K562 (cell line): Measurements from ENCODE around the gene DGCR2. TPM values are rescaled to one million over a fixed set of nuclear protein-coding genes. Genes with fewer than 3 reads are reported as not detected.

Source experiments
- ATAC-seq: fragments of 200-7000 bp; cut with Tn5 transposase; 3 replicates; pipeline ENCODE4 v1.9.1; 2020; ENCODE audit warnings: moderate library complexity
- BruUV-seq: library from RNA; stranded (reverse); fragments of 400-500 nt; replicated peaks from 2 replicates; lab custom pipeline; 2021; lab: Mats Ljungman, UMichigan
- CTCF ChIA-PET: fragments of 300-600 bp; formaldehyde crosslinking; extraction: SDS; loops from one replicate; lab custom pipeline; 2021; ENCODE audit warnings: low intra/inter-chr PET ratio; lab: Yijun Ruan, JAX
- POLR2A ChIA-PET: fragments of 300-600, 350-650 bp; sonication (Branson Sonifier 250); formaldehyde crosslinking; extraction: SDS; loops from one replicate; lab custom pipeline; 2021; ENCODE audit warnings: antibody characterized with exemption, inconsistent platforms; lab: Yijun Ruan, JAX
- DNase-seq, 4 experiments: peaks; one replicate each; pipeline versions ENCODE4 v3.0.0 to v3.0.0-alpha.2; 2011 to 2018; ENCODE audit warnings: low spot score in 3 of 4, mixed read lengths in 3 of 4; ENCODE audit errors: extremely low read depth in 1 of 4
- FAIRE-seq: peaks from 2 replicates; lab custom pipeline; 2011; peaks lifted over from hg19 to GRCh38; lab: Jason Lieb, UNC
- H2AFZ ChIP-seq: 2 replicates; pipeline ENCODE4 v1.6.0; 2011; ENCODE audit warnings: low read depth, low read length, control low read depth, inconsistent platforms
- H3K27ac ChIP-seq: fragments of 200-600 bp; 3 replicates; pipeline ENCODE4 v1.8.0; 2011; ENCODE audit warnings: low read depth, mild to moderate bottlenecking, control low read depth, inconsistent platforms, low read length, moderate library complexity, mixed read lengths; ENCODE audit errors: extremely low read depth
- H3K27me3 ChIP-seq, 2 experiments: fragments of 300-600 bp in 1 of 2; 2 replicates in 1 of 2; 3 replicates in 1 of 2; pipeline versions ENCODE4 v1.6.0 to v1.8.0; 2011; ENCODE audit warnings: inconsistent platforms in 2 of 2, low read length in 2 of 2, mild to moderate bottlenecking in 1 of 2, mixed read lengths in 1 of 2, moderate library complexity in 1 of 2; ENCODE audit not compliant: control insufficient read depth in 2 of 2, insufficient read depth in 2 of 2
- H3K36me3 ChIP-seq: fragments of 300-600 bp; 3 replicates; pipeline ENCODE4 v1.8.0; 2011; ENCODE audit warnings: mild to moderate bottlenecking, low read length, inconsistent platforms; ENCODE audit not compliant: control insufficient read depth, insufficient read depth
- H3K4me1 ChIP-seq, 2 experiments: fragments of 200-600 bp in 1 of 2; replicated peaks in 1 of 2; 2 replicates in 1 of 2; 3 replicates in 1 of 2; pipeline versions ENCODE4 v1.5.1 to v1.8.0; 2011; ENCODE audit warnings: inconsistent platforms in 2 of 2, low read length in 2 of 2, mild to moderate bottlenecking in 1 of 2, mixed read lengths in 1 of 2, moderate library complexity in 1 of 2; ENCODE audit not compliant: control insufficient read depth in 2 of 2, insufficient read depth in 2 of 2
- H3K4me2 ChIP-seq: 2 replicates; pipeline ENCODE4 v1.6.1; 2011; ENCODE audit warnings: low read length, control low read depth, inconsistent platforms, mixed read lengths; ENCODE audit not compliant: insufficient read depth
- H3K4me3 ChIP-seq: fragments of 200-600 bp; sonication (generic), shearing (Covaris generic); 2 replicates; pipeline ENCODE4 v1.5.1; 2016; ENCODE audit warnings: control low read depth, inconsistent platforms
- H3K79me2 ChIP-seq: fragments of 200-600 bp; 3 replicates; pipeline ENCODE4 v1.8.0; 2011; ENCODE audit warnings: low read length, inconsistent platforms; ENCODE audit not compliant: control insufficient read depth, insufficient read depth
- H3K9ac ChIP-seq, 2 experiments: 2 replicates each; pipeline versions ENCODE4 v1.6.0 to v1.6.1; 2011; ENCODE audit warnings: low read depth in 2 of 2, low read length in 2 of 2, control low read depth in 1 of 2, inconsistent platforms in 1 of 2, mild to moderate bottlenecking in 1 of 2, mixed read lengths in 1 of 2; ENCODE audit not compliant: insufficient read depth in 1 of 2
- H3K9me1 ChIP-seq: one replicate; pipeline ENCODE4 v1.6.0; 2011; ENCODE audit warnings: inconsistent platforms, mild to moderate bottlenecking, low read length, moderate library complexity; ENCODE audit not compliant: control insufficient read depth, insufficient read depth
- H3K9me3 ChIP-seq: replicated peaks from 2 replicates; pipeline ENCODE4 v1.5.1; 2011; ENCODE audit warnings: low read depth, low read length, inconsistent platforms; ENCODE audit not compliant: control insufficient read depth, insufficient read depth
- H4K20me1 ChIP-seq: replicated peaks from 2 replicates; pipeline ENCODE4 v1.6.1; 2011; ENCODE audit warnings: low read length, inconsistent platforms, mixed read lengths; ENCODE audit not compliant: control insufficient read depth, insufficient read depth
- BCOR ChIP-seq: fragments of 450-650 bp; IDR thresholded peaks from 2 replicates; pipeline ENCODE4 v1.6.1; 2016
- CTCF ChIP-seq, 3 experiments: IDR thresholded peaks in 2 of 3; conservative IDR thresholded peaks in 1 of 3; 2 replicates each; pipeline ENCODE4 v1.5.1; 2011 to 2012; ENCODE audit warnings: low read length in 3 of 3, mild to moderate bottlenecking in 3 of 3, control low read depth in 2 of 3, improper control_type of control experiment in 1 of 3, inconsistent platforms in 1 of 3, low read depth in 1 of 3, mixed read lengths in 1 of 3, moderate library complexity in 1 of 3; ENCODE audit not compliant: insufficient read depth in 2 of 3
- DPF2 ChIP-seq: fragments of 450-650 bp; IDR thresholded peaks from 2 replicates; pipeline ENCODE4 v1.6.1; 2016
- E2F4 ChIP-seq: sonication (generic); formaldehyde crosslinking; IDR thresholded peaks from 2 replicates; pipeline ENCODE4 v1.8.0; 2022; ENCODE audit warnings: mild to moderate bottlenecking, low read depth, missing genetic modification reagents
- FUS ChIP-seq: fragments of 200-400 bp; formaldehyde crosslinking; optimal IDR thresholded peaks from 2 replicates; pipeline ENCODE3; 2017; ENCODE audit warnings: low read depth, low read length
- GATAD2B ChIP-seq: fragments of 450-650 bp; IDR thresholded peaks from 2 replicates; pipeline ENCODE4 v1.6.1; 2017; ENCODE audit warnings: mild to moderate bottlenecking, borderline replicate concordance
- HNRNPLL ChIP-seq: fragments of 200-400 bp; formaldehyde crosslinking; IDR thresholded peaks from 2 replicates; pipeline ENCODE4 v1.6.1; 2017; ENCODE audit warnings: low read length, low read depth, mild to moderate bottlenecking; ENCODE audit not compliant: poor library complexity, severe bottlenecking
- L3MBTL2 ChIP-seq: fragments of 450-650 bp; IDR thresholded peaks from 2 replicates; pipeline ENCODE4 v1.6.1; 2016; ENCODE audit warnings: mild to moderate bottlenecking, moderate library complexity
- NRF1 ChIP-seq, 2 experiments: fragments of 450-650 bp; IDR thresholded peaks in 1 of 2; conservative IDR thresholded peaks in 1 of 2; 2 replicates each; pipeline ENCODE4 v1.6.1; 2014; ENCODE audit warnings: mild to moderate bottlenecking in 2 of 2
- PRPF4 ChIP-seq: fragments of 200-400 bp; formaldehyde crosslinking; IDR thresholded peaks from one replicate; pipeline ENCODE4 v1.6.1; 2017; ENCODE audit warnings: low read length, low read depth, mild to moderate bottlenecking; ENCODE audit not compliant: insufficient read depth, poor library complexity, severe bottlenecking
- RBM17 ChIP-seq: fragments of 200-400 bp; formaldehyde crosslinking; IDR thresholded peaks from 2 replicates; pipeline ENCODE4 v1.6.1; 2017; ENCODE audit warnings: low read depth, mild to moderate bottlenecking, low read length, borderline replicate concordance
- SIX5 ChIP-seq, 2 experiments: IDR thresholded peaks; 2 replicates each; pipeline ENCODE4 v1.6.1; 2011; ENCODE audit warnings: low read length in 2 of 2, borderline replicate concordance in 1 of 2, low read depth in 1 of 2, mild to moderate bottlenecking in 1 of 2, moderate library complexity in 1 of 2; ENCODE audit not compliant: insufficient read depth in 1 of 2
- ZNF512 ChIP-seq: IDR thresholded peaks from 2 replicates; pipeline ENCODE4 v1.6.1; 2016; ENCODE audit warnings: missing genetic modification characterization, missing compliant biosample characterization
- WGBS: fragments of 100-300 bp; shearing (Covaris generic); methylation state at CpG from one replicate; pipeline ENCODE4 v1.1.6; 2016; ENCODE audit warnings: low coverage, mixed read lengths; ENCODE audit not compliant: insufficient coverage; ENCODE audit errors: missing lambda C conversion rate; 5-methylcytosine and 5-hydroxymethylcytosine counted together
- in situ Hi-C: fragments of 300-500 bp; cut with MboI; formaldehyde crosslinking; loops from 4 replicates; pipeline ENCODE4 v1.15.0; 2018; ENCODE audit warnings: inconsistent platforms, mixed read lengths
- intact Hi-C: fragments of 100-400 bp; cut with micrococcal nuclease; formaldehyde crosslinking; loops from 2 replicates; pipeline ENCODE4 v1.14.2; 2022
- polyA plus RNA-seq, 8 experiments: library from polyadenylated mRNA; depleted of rRNA in 4 of 8; stranded (reverse) in 5 of 8; unstranded in 3 of 8; fragments of >200 nt; fragmentation: Nextera tagmentation in 2 of 8; fragmentation: Illumina TruSeq in 1 of 8; extraction: Ambion mirVana in 2 of 8; extraction: Trizol in 1 of 8; gene quantifications; 2 replicates each; pipeline versions ENCODE4 v1.2.1 to v1.2.3, GENCODE V29; 2011 to 2014; ENCODE audit warnings: inconsistent platforms in 1 of 8, missing spikeins in 1 of 8
- total RNA-seq, 7 experiments: library from RNA; depleted of rRNA in 6 of 7; stranded (reverse); fragments of >200 nt in 6 of 7; fragmentation: Illumina TruSeq in 2 of 7; extraction: Trizol in 2 of 7; gene quantifications; 2 replicates each; pipeline versions ENCODE4 v1.2.1 to v1.2.3, GENCODE V29; 2011 to 2021; ENCODE audit warnings: low replicate concordance in 1 of 7

DGCR2 gene
- total and polyA plus RNA-seq, 9 of the 15 experiments (the other 6 are each of a cell fraction or from before 2014, with no cell fraction given): 0.69 to 101 (median 56.4) TPM

DNA sequence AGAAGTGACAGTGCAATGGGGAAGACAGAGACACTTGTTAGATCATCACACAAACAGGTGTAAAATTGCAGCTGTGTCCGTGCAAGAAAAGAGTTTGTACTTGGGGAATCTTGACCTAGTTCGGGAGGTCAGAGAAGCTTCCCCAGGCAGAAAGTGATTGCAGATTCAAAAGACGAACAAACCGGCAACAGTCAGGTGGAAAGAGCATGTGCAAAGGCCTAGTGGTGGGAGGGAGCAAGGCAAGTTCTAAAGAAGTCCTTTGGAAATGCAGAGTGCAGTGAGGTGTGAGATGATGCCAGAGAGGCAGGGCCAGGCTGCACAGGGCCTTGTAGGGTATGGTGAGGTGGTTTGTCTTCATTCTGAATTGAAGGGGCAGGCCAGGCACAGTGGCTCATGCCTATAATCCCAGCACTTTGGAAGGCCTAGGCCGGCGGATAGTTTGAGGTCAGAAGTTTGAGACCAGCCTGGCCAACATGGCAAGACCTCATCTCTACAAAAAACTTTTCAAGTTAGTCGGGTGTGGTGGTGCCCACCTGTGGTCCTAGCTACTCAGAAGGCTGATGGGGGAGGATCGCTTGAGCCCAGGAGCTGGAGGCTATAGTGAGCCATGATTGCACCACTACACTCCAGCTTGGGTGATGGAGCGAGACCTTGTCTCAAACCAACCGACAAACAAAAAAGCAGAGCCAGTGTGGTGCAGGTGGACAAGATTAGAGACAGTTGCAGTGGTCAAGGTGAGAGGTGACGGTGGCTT lies 24.2 kb upstream of the DGCR2 start:
- Histone ChIP-seq H2AFZ (peak overlapping the region; percentile 35), H3K4me3 (no peak overlapping the region)
- intact Hi-C loops: no loop called here
- TF ChIP-seq NRF1 (conservative IDR thresholded peaks at IDR 0.05 in 1 of 2, IDR thresholded peaks at IDR 0.05 in 1 of 2): peak; percentile 47 to 59; a peak in 3 of 4 replicates
- TF ChIP-seq GATAD2B: no peak
- no peak for TF ChIP-seq ZNF512 (tag)
- TF ChIP-seq HNRNPLL: no peak
- TF ChIP-seq SIX5 (IDR thresholded peaks at IDR 0.05; ENCODE audit: borderline replicate concordance in 1 of 2, insufficient read depth in 1 of 2, low read depth in 1 of 2, low read length in 2 of 2): no peak
- 0 out of 2 replicates have a peak, but pooled peaks have one; percentile 16 for TF ChIP-seq BCOR
- 0 out of 2 replicates have a peak, but pooled peaks have one; percentile 15 for TF ChIP-seq DPF2
- peak; percentile 26 to 52 (median 36) for TF ChIP-seq CTCF (IDR thresholded peaks at IDR 0.05 in 2 of 3, conservative IDR thresholded peaks at IDR 0.05 in 1 of 3; ENCODE audit: insufficient read depth in 2 of 3, low read depth in 1 of 3, low read length in 3 of 3)
- no peak for TF ChIP-seq PRPF4
- TF ChIP-seq E2F4 (CRISPR knock-in tag): no peak
- no peak for TF ChIP-seq RBM17
- TF ChIP-seq FUS: no peak
- TF ChIP-seq L3MBTL2: peak; percentile 56

More for the DNA sequence above, 24.2 kb upstream of the DGCR2 start:
- Histone ChIP-seq H3K79me2 (peaks cover 15% of the 10 kb centered on the region), H3K27ac (no peak overlapping the region), H3K4me2 (no peak overlapping the region), H3K9me1 (no peaks in the 10 kb centered on the region), H3K36me3 (peaks cover 15% of the 10 kb centered on the region), H4K20me1 (0 out of 2 replicates have a peak, but pooled peaks cover 3% of the 10 kb centered on the region), H3K9ac (peak overlapping the region in 1 of 2 experiments; percentile 1; a peak in 1 of 4 replicates), H3K27me3 (peaks cover 26 to 43% of the 10 kb centered on the region in 2 experiments), H3K4me1 (peaks cover 4 to 34% of the 10 kb centered on the region in 2 experiments; a peak in 4 of 5 replicates), H3K9me3 (no peaks in the 10 kb centered on the region)
- 30% methylated on average over 11 of the region's 11 CpGs for WGBS
- no TSS peak for BruUV-seq
- POLR2A ChIA-PET: interaction anchor here (0.6 to 6.1 kb wide), 15 partner anchors 10 to 345 kb away, joined by 3 to 54 read pairs (median 4); no protein-coding TSS in a partner anchor
- in situ Hi-C loops: no loop called here
- CTCF ChIA-PET: interaction anchor here (0.6 to 3.1 kb wide), 4 partner anchors 10 to 484 kb away, joined by 3 to 26 read pairs (median 3); no protein-coding TSS in a partner anchor
- peak; percentile 12; the same call in 1 of the 3 replicates for ATAC-seq
- peak in 2 of 4 experiments; percentile 61 to 66 for DNase-seq
- peak; percentile 87 for FAIRE-seq
